Measurements from ENCODE around the gene DNAJC18.
"Not testable (repeated sequence)": the region's sequence is repeated elsewhere in the genome, so short reads cannot be mapped to it uniquely, and the experiment has no call there.

DNAJC18 gene

GRCh38 chr5:139460455-139460854 is 21.1 kb upstream of the DNAJC18 start:
- DNase-seq, result no peak

- no peak for DNase-seq
Observed at GRCh38 chr5:139459451-139459934, 20.2 kb upstream of the DNAJC18 start.

GRCh38 chr5:139458580-139459407 is 19.5 kb upstream of the DNAJC18 start:
- peak; percentile 77 for DNase-seq

GRCh38 chr5:139457653-139458306 is 18.5 kb upstream of the DNAJC18 start:
- no peak for DNase-seq

- no peak for DNase-seq
Observed at GRCh38 chr5:139457241-139457640, 17.9 kb upstream of the DNAJC18 start.

GRCh38 chr5:139456776-139457175 is 17.5 kb upstream of the DNAJC18 start:
- DNase-seq, result no peak

GRCh38 chr5:139454568-139455290 is 15.4 kb upstream of the DNAJC18 start:
- DNase-seq, result no peak

GRCh38 chr5:139453683-139454567 is 14.6 kb upstream of the DNAJC18 start:
- DNase-seq, result no peak

- no peak for DNase-seq
Observed at GRCh38 chr5:139451878-139452660, 12.7 kb upstream of the DNAJC18 start.

- DNase-seq, result no peak
Observed at GRCh38 chr5:139451176-139451575, 11.9 kb upstream of the DNAJC18 start.

- DNase-seq, result no peak
Observed at GRCh38 chr5:139446956-139447779, 7.8 kb upstream of the DNAJC18 start.

- no peak for DNase-seq
Observed at GRCh38 chr5:139445325-139446170, 6.2 kb upstream of the DNAJC18 start.

GRCh38 chr5:139443831-139444453 is 4.6 kb upstream of the DNAJC18 start:
- peak; percentile 28 for DNase-seq

GRCh38 chr5:139440416-139440815 is 1.1 kb upstream of the DNAJC18 start:
- DNase-seq, result not testable (repeated sequence)

GRCh38 chr5:139438707-139439012 is 665 bp downstream of the DNAJC18 start:
- DNase-seq, result no peak

- no peak for DNase-seq
Observed at GRCh38 chr5:139435676-139436075, 3.6 kb downstream of the DNAJC18 start.

GRCh38 chr5:139431706-139432105 is 7.6 kb downstream of the DNAJC18 start:
- DNase-seq, result no peak

- DNase-seq, result no peak
Observed at GRCh38 chr5:139430015-139430414, 9.3 kb downstream of the DNAJC18 start.

GRCh38 chr5:139426203-139426885 is 13.0 kb downstream of the DNAJC18 start:
- no peak for DNase-seq
